Gastroesophageal sphincter (tissue), 4 donors: Measurements from ENCODE around the gene ACOX3. TPM values are rescaled to one million over a fixed set of nuclear protein-coding genes. Genes with fewer than 3 reads are reported as not detected.

Experiments used
- ATAC-seq: fragments of 150-250 bp; one replicate; pipeline ENCODE4 v1.9.1; 2016; ENCODE audit warnings: mild to moderate bottlenecking, moderate library complexity
- H3K27ac ChIP-seq, 4 donors: fragments of 200-600 bp; sonication (generic) in 3 of 4; 1 replicate in 3 of 4; 2 replicates in 1 of 4; pipeline ENCODE4 v1.5.1; 2016 to 2019
- H3K27me3 ChIP-seq: fragments of 200-600 bp; sonication (generic); one replicate; pipeline ENCODE4 v1.5.1; 2019
- H3K36me3 ChIP-seq, 2 donors: fragments of 200-600 bp; sonication (generic); one replicate each; pipeline ENCODE4 v1.5.1; 2019; ENCODE audit warnings: control low read depth in 1 of 2
- H3K4me1 ChIP-seq, 3 donors: fragments of 200-600 bp; sonication (generic); 1 replicate in 2 of 3; 2 replicates in 1 of 3; pipeline ENCODE4 v1.5.1; 2016 to 2019; ENCODE audit warnings: control low read depth in 2 of 3
- H3K4me3 ChIP-seq, 2 donors: fragments of 200-600 bp; sonication (generic); one replicate each; pipeline ENCODE4 v1.5.1; 2019; ENCODE audit warnings: mild to moderate bottlenecking in 1 of 2, moderate library complexity in 1 of 2
- H3K9me3 ChIP-seq, 3 donors: fragments of 200-600 bp; sonication (generic); one replicate each; pipeline ENCODE4 v1.5.1; 2017 to 2019; ENCODE audit warnings: control low read depth in 2 of 3
- EP300 ChIP-seq: sonication (generic); formaldehyde crosslinking; IDR thresholded peaks from one replicate; pipeline ENCODE4 v1.6.1; 2017; ENCODE audit warnings: antibody characterized with exemption, mild to moderate bottlenecking
- POLR2A ChIP-seq, 2 donors: fragments of 450-650 bp; IDR thresholded peaks; one replicate each; pipeline ENCODE4 v1.6.1; 2017; ENCODE audit warnings: antibody characterized with exemption in 2 of 2, mild to moderate bottlenecking in 2 of 2, moderate library complexity in 1 of 2
- POLR2AphosphoS5 ChIP-seq: sonication (generic); formaldehyde crosslinking; IDR thresholded peaks from one replicate; pipeline ENCODE4 v1.6.1; 2017; ENCODE audit warnings: antibody characterized with exemption
- WGBS, 2 donors: methylation state at CpG; one replicate each; pipeline ENCODE4 v1.1.5; 2018; ENCODE audit warnings: low coverage in 1 of 2; 5-methylcytosine and 5-hydroxymethylcytosine counted together
- total RNA-seq, 4 donors: library from RNA; depleted of rRNA; stranded (reverse); fragments of >200 nt; gene quantifications; one replicate each; pipeline ENCODE4 v1.1.0, GENCODE V29; 2016
- TF ChIP-seq, protein P1 (sequence below), 4 experiments: fragments of 200-600 bp in 2 of 4; fragments of 450-650 bp in 2 of 4; sonication (generic) in 1 of 4; IDR thresholded peaks; one replicate each; pipeline ENCODE4 v1.5.1; 2017 to 2019; ENCODE audit warnings: antibody characterized with exemption in 4 of 4, mild to moderate bottlenecking in 2 of 4, moderate library complexity in 2 of 4

The ACOX3 gene
- total RNA-seq, 4 donors from 2014 or later, result 21.5 to 79.5 (median 37.1) TPM

DNA sequence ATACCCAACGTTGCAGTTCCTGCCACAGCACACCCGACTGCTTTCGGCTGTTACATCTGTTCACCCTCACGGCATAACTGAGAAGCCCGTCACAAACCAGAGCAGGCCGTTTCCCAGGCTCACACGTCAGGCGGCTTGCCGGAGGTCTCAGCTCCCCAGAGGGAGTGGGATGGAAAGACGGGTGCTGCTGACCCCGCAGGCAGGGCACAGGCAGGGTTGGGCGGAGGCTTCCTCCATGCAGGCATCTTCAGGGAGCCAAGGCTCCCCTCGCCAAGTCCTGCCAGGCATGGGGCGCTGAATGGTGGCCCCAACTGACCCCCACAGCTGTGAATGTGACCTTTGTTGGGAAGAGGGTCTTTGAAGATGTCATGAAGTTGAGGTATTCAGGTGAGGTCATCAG, 57.5 kb downstream of the ACOX3 start:
- Histone ChIP-seq H3K4me1 (peaks cover 0 to 26% (median 0%) of the 10 kb centered on the region in 3 donors), H3K4me3 (no peak overlapping the region), H3K27ac (peak overlapping the region in 1 of 4 donors; percentile 51), H3K9me3 (no peaks in the 10 kb centered on the region), H3K36me3 (peaks cover 0 to 92% of the 10 kb centered on the region in 2 donors), H3K27me3 (no peaks in the 10 kb centered on the region)
- WGBS, 2 donors, result no CpG with 5 or more reads among the region's 14 CpGs
- no peak for TF ChIP-seq POLR2AphosphoS5
- TF ChIP-seq EP300, result no peak
- TF ChIP-seq, protein P1, sequence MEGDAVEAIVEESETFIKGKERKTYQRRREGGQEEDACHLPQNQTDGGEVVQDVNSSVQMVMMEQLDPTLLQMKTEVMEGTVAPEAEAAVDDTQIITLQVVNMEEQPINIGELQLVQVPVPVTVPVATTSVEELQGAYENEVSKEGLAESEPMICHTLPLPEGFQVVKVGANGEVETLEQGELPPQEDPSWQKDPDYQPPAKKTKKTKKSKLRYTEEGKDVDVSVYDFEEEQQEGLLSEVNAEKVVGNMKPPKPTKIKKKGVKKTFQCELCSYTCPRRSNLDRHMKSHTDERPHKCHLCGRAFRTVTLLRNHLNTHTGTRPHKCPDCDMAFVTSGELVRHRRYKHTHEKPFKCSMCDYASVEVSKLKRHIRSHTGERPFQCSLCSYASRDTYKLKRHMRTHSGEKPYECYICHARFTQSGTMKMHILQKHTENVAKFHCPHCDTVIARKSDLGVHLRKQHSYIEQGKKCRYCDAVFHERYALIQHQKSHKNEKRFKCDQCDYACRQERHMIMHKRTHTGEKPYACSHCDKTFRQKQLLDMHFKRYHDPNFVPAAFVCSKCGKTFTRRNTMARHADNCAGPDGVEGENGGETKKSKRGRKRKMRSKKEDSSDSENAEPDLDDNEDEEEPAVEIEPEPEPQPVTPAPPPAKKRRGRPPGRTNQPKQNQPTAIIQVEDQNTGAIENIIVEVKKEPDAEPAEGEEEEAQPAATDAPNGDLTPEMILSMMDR (IDR thresholded peaks at IDR 0.05), result no peak
- TF ChIP-seq POLR2A (IDR thresholded peaks at IDR 0.05), result no peak
- no peak for ATAC-seq

- H3K4me3 ChIP-seq, result no peak overlapping the region
- no peak overlapping the region for H3K27ac ChIP-seq
- no peaks in the 10 kb centered on the region for H3K9me3 ChIP-seq
- H3K27me3 ChIP-seq, result no peaks in the 10 kb centered on the region
- H3K4me1 ChIP-seq, result peaks cover 0 to 26% (median 0%) of the 10 kb centered on the region in 3 donors
- no peak for ATAC-seq
- no CpG with 5 or more reads among the region's 28 CpGs for WGBS, 2 donors
- TF ChIP-seq POLR2A (IDR thresholded peaks at IDR 0.05) (no peak), EP300 (no peak), POLR2AphosphoS5 (no peak)
- TF ChIP-seq, protein P1 (IDR thresholded peaks at IDR 0.05), result no peak
- peaks cover 0 to 92% of the 10 kb centered on the region in 2 donors for H3K36me3 ChIP-seq
Measured at GRCh38 chr4:8381814-8382581, 58.5 kb downstream of the ACOX3 start.

GRCh38 chr4:8380511-8381415, 59.8 kb downstream of the ACOX3 start:
- H3K4me1 ChIP-seq, result peaks cover 0 to 26% (median 0%) of the 10 kb centered on the region in 3 donors
- H3K9me3 ChIP-seq, result no peaks in the 10 kb centered on the region
- peaks cover 0 to 88% of the 10 kb centered on the region in 2 donors for H3K36me3 ChIP-seq
- H3K27me3 ChIP-seq, result no peaks in the 10 kb centered on the region
- H3K4me3 ChIP-seq, result no peak overlapping the region
- whole genome bisulfite sequencing, 2 donors, result 80 to 90% methylated on average over 1 to 11 of the region's 22 CpGs
- no peak overlapping the region for H3K27ac ChIP-seq
- ATAC-seq, result no peak
- TF ChIP-seq EP300 (no peak), POLR2A (IDR thresholded peaks at IDR 0.05) (no peak), POLR2AphosphoS5 (no peak)
- TF ChIP-seq, protein P1 (IDR thresholded peaks at IDR 0.05), result no peak

DNA sequence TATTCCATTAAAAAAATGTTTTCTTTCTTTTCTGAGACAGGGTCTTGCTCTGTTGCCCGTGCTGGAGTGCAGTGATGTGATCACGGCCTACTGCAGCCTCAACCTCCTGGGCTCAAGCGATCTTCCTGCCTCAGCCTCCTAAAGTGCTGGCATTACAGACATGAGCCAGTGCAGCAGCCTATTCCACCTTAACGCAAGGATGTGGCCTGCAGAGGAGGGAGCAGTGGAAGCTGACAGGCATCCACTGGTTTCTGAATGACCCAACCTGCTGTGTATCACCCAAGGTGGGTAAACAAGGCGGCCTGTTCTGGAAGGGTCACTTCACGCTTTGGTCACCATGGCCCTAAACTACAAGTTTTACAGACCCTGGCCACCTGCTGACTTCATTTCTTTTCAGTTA, 60.8 kb downstream of the ACOX3 start:
- Histone ChIP-seq H3K36me3 (peaks cover 0 to 87% of the 10 kb centered on the region in 2 donors), H3K4me3 (no peak overlapping the region), H3K4me1 (peaks cover 0 to 19% (median 0%) of the 10 kb centered on the region in 3 donors), H3K27me3 (no peaks in the 10 kb centered on the region), H3K27ac (no peak overlapping the region), H3K9me3 (no peaks in the 10 kb centered on the region)
- WGBS, 2 donors, result 65 to 100% methylated on average over 2 of the region's 6 CpGs
- TF ChIP-seq POLR2AphosphoS5 (no peak), POLR2A (IDR thresholded peaks at IDR 0.05) (no peak), EP300 (no peak)
- TF ChIP-seq, protein P1 (IDR thresholded peaks at IDR 0.05), result no peak
- no peak for ATAC-seq
